Left renal cortex interstitium (tissue), 4 donors: Measurements from ENCODE around the gene JMJD8. TPM values are rescaled to one million over a fixed set of nuclear protein-coding genes. Genes with fewer than 3 reads are reported as not detected.

ENCODE experiments used
- DNase-seq, 4 donors: peaks; one replicate each; pipeline ENCODE4 v3.0.0-alpha.2; 2013; ENCODE audit warnings: low read depth in 4 of 4, low spot score in 2 of 4, missing footprints in 1 of 4
- polyA plus RNA-seq, 4 donors: library from polyadenylated mRNA; unstranded; fragments of 120-200 nt; gene quantifications; one replicate each; pipeline ENCODE4 v1.2.1, GENCODE V29; 2013; ENCODE audit not compliant: insufficient read length in 4 of 4

JMJD8 gene, protein sequence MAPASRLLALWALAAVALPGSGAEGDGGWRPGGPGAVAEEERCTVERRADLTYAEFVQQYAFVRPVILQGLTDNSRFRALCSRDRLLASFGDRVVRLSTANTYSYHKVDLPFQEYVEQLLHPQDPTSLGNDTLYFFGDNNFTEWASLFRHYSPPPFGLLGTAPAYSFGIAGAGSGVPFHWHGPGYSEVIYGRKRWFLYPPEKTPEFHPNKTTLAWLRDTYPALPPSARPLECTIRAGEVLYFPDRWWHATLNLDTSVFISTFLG
- polyA plus RNA-seq: 10 to 100 TPM; 55.7 to 85.7 (median 69.2) TPM

DNA sequence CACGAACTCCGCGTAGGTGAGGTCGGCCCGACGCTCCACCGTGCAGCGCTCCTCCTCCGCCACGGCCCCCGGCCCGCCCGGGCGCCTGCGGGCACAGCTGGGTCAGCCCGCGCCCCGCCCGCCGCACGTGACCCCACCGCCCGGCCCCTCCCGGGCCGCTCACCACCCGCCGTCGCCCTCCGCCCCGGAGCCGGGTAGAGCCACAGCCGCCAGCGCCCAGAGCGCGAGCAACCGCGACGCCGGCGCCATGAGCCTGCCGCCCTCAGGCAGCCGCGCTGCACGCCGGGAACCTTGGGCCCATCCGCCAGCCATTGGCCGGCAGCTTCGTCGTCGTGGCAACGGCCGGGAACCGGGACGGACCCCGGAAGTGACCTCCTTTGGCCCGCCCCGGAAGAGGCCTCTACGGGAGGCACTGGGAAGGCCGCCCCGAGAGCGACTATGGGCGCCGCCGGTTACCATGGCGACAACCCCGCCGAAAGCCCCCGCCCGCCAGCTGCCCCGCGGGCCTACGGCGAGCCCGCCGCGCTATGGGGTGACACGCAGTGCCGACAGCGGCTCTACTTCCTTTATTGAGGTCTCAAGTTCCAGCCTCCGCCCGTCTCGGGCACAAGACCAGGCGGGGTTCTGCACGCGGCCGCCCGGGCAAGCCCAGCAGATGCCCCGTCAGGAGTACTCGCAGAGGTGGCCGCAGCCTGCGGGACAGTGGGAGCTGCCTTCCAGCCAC lies at the start of gene JMJD8:
Gene JMJD8, minus strand, starts transcription at position 264 of the 724 bp plus-strand sequence. Its CDS starts 15 bp downstream, at position 249.
- peak in 3 of 4 donors; percentile 79 to 91 (median 89) for DNase-seq

DNA sequence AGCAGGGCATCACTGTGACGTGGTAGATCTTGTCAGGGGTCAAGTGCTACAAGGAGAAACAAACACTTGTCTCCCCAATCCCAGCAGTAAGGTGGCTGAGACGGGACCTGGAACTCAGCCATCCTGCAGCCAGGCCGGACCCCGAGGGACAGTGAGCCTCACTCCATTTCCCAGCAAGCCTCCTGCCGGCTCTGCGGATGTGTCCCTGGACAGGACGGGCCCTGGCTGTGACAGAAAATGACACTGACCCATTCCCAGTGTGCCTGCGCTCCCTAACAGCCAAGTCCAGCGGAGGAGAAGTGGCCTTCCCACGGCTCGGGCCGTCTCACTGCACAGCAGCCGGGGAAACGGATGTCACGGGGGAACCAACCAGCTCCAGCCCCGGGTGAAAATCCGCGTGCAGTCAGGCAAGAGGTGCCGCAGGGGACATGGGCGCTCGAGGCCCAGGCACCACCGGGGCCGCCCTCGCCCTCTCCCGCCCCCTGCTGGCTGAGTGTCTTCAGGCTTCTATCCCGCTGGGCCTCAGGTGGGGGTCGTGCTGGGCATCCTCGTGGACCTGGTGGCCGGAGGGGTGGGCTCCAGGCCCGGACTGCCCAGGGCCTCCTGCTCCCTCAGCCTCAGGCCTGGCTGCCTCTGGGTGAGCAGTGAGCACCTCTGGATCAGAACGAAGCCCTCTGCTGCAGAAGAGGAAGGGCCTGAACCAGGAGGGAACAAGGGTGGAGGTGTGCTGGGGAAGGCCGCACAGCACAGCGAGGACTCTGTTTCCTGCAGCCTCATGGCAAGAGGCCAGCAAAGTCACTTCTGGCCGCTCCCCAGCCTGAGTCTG lies 49.5 kb upstream of the JMJD8 start:
- DNase-seq: no peak

DNA sequence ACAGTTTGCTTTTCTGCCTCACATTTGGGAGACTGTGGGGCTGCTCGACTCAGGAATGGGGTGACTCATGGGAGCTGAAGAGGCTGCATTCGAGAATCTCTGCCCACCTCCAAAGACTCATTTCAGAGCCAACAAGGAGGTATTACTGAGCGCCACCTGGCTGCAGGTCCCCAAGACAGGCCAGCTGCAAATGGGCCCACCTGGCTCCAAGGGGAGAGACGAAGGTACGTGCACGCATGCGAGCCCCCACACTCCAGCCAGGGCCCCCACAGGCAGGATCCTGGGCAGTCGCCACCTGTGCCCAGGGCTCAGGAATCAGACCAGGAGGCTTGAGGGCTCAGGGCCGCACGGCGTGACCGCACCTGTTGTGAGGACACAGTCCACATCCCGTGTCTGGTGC lies 48.8 kb upstream of the JMJD8 start:
- no peak for DNase-seq

DNA sequence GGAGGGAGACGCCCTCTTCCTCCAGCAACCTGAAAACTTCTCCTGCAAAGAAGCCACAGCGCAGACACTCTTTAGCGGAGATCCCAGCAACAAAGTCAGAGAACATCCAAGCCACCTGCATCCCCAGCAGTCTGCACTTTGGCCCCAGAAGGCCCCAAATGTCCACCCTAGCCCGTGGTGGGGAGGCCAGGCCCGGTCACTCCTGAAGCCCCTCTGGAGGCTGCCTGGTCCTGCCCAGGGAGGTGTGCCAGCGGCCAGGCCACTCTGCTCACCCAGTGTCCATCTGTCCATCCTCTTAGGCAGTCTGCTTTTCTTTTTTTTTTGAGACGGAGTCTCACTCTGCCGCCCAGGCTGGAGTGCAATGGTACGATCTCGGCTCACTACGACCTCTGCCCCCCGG lies 48.2 kb upstream of the JMJD8 start:
- no peak for DNase-seq

- no peak for DNase-seq
Measured at GRCh38 chr16:730666-731509, 46.8 kb upstream of the JMJD8 start.

- DNase-seq: no peak
Measured at GRCh38 chr16:729768-730665, 45.9 kb upstream of the JMJD8 start.

- no peak for DNase-seq
Measured at GRCh38 chr16:728890-729744, 45.0 kb upstream of the JMJD8 start.

DNA sequence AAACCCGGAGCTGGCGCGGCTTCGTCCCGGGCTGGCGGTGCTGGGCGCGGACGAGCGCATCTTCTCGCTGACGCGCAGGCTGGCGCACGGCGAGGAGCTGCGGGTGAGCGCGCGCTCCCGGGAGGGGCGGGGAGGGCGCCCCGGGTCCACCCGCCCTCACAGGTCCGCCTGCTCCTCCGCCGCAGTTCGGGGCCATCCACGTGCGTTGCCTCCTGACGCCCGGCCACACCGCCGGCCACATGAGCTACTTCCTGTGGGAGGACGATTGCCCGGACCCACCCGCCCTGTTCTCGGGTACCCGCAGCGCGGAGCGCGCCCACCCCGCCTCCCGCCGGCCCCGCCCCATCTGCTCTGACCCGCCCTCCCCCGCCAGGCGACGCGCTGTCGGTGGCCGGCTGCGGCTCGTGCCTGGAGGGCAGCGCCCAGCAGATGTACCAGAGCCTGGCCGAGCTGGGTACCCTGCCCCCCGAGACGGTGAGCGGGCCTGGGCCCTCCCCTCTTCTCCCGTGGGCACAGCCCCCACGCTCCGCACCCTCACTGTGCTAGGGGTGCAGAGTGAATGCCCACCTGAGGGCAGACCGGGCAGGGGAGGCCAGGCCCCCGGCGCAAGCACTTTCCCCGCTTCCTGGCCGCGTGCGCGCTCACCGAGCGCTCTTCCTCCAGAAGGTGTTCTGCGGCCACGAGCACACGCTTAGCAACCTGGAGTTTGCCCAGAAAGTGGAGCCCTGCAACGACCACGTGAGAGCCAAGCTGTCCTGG lies 44.2 kb upstream of the JMJD8 start:
- DNase-seq: no peak

GRCh38 chr16:727291-727977 lies 43.3 kb upstream of the JMJD8 start:
- no peak for DNase-seq

DNA sequence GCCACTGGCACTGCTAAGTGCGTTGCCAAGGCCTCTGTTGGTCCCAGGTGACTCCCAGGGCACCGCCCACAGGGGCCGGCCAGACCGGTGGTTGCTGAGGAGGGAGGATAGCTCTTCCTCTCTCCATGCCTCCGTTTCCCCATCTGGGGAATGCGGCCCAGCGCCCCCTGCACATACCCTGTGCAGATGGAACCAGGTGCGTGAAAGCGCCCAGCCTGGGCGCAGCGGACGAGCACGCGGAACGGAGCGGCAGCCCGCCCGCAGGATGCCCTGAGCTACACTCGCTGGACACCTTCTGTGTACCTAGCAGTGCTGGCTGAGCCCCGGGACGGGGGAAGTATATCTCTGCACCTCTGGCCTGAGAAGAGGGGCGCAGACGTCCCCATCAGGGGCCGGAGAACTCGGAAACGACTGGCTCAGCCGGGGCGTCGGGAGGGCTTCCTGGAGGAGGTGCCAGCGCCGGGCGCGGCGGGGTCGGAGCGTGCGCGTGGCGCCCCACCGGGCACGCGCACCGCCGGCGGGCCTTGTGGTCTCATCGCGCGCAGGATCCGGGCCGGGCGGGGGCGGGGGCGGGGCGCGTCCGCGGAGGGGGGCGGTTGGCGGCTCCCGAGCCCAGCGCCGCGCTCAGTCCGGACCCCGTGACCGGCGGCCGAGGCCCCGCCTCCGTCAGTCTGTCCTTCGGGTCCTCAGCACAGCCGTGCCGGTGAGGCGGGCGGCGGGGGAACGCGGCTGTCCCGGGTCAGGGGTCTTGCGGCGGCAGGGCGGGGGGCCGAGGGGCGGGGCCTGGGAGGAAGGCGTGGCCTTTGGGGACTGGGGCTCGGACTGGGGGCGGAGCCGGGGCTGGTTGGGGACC lies 42.5 kb upstream of the JMJD8 start, which contains the start of the genes CCDC78 and HAGHL:
Gene CCDC78, minus strand, starts transcription at position 6 of the 853 bp plus-strand sequence. CDS start 76 bp downstream, outside the sequence.
Gene HAGHL, plus strand, starts transcription at position 669 of the 853 bp plus-strand sequence. CDS start 404 bp downstream, outside the sequence.
- DNase-seq: no peak

DNA sequence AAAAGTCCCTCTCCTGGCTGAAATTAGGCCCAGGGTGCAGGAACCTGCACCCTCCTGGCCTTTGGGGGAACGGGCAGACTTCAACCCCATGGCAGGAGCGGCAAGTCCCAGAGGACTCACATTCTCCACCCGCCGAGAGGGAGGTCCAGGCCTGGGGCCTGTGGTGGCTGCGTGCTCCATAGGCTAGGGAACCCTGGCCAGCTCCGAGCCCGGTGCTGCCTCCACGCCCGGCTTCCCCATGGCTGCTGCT lies 42.0 kb upstream of the JMJD8 start:
- no peak for DNase-seq

GRCh38 chr16:725463-726187 lies 41.5 kb upstream of the JMJD8 start:
- no peak for DNase-seq

GRCh38 chr16:725041-725376 lies 40.9 kb upstream of the JMJD8 start:
- DNase-seq: no peak

DNA sequence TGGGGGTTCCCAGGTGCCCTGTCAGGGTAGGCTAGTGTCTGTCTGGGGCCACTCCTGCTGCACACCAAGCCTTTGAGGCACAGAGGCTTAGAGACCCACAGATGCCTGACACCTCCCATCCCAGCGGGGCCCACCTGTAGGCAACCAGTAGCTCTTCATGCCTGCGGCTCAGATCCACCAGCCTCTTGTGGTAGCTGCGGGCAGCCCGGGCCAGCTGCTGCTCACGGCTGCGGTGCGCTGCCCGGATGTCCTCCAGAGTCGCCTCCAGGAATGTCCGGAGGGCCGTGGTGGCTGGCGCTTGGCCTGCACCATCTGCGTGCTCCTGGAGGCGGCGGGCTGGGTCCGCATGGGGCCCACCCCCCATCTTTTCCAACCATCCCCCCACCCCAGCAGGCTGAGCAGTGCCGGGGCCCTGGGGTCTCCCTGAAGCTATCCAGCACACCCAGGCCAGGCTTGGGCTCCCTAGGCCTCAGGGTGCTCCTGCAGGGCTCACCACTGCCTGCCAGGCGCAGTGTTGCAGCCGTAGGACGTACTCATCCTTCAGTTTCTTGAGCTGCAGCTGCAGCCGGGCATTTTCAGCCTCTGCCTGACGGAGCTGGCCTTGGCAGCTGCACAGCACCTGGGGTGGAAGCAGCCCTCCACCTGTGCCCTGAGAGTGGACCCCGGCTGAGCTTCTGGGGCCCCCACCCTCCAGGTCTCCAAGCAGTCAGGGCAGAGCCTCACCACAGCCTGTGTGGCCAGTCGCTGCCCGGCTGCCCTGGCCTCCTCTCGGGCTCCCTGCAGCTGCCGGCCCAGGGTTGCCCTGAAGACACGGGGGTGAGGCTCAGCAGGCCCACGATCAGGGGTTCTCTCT lies 40.3 kb upstream of the JMJD8 start:
- DNase-seq: no peak

GRCh38 chr16:723695-724094 lies 39.6 kb upstream of the JMJD8 start:
- DNase-seq: no peak
